ENCODE data around the gene XPO1.

Gene XPO1

DNA sequence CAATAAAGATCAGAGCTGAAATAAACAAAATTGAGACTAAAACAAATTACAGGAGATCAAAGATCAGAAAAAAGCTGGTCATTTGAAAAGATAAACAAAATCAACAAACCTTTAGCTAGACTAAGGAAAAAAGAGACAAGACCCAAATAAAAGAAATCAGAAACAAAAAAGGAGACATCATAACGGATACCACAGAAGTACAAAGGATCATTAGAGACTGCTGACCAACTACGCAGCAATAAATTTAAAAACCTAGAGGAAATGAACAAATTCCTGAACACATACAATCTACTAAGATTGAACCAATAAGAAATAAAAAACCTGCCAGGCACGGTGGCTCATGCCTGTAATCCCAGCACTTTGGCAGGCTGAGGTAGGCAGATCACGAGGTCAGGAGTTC, 101.0 kb downstream of the XPO1 start:
- H3K27me3 ChIP-seq (replicated peaks; ENCODE audit: control insufficient read depth, insufficient read depth, low read length, poor library complexity, severe bottlenecking) = no peaks in the 10 kb centered on the region
- H3K27ac ChIP-seq (ENCODE audit: insufficient read depth, low read length, poor library complexity, severe bottlenecking) = no peak overlapping the region
- DNase-seq = no peak
- peaks cover 15% of the 10 kb centered on the region for H3K4me1 ChIP-seq (ENCODE audit: control insufficient read depth, insufficient read depth, low read length, poor library complexity, severe bottlenecking)
- no peak overlapping the region for H3K4me3 ChIP-seq (ENCODE audit: insufficient read depth, low read depth, low read length, poor library complexity, severe bottlenecking)
- H3K36me3 ChIP-seq (ENCODE audit: control insufficient read depth, insufficient read depth, low read length) = peaks cover 5% of the 10 kb centered on the region
- H3K9me3 ChIP-seq (ENCODE audit: control insufficient read depth, low read length) = no peaks in the 10 kb centered on the region

DNA sequence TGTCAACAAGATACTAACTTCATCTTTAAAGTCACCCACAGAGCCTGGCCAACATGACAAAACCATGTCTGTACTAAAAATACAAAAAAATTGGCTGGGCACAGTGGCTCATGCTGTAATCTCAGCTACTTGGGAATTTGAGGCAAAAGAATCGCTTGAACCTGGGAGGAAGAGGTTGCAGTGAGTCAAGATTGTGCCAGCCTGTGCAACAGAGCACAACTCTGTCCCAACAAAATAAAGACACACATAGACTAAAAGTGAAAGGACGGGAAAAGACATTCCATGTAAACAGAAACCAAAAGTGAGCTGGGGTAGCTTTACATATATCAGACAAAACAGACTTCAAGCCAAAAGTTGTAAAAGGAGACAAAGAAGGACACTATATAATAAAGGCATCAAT, 102.1 kb downstream of the XPO1 start:
- Histone ChIP-seq H3K27ac (ENCODE audit: insufficient read depth, low read length, poor library complexity, severe bottlenecking) (no peak overlapping the region), H3K36me3 (ENCODE audit: control insufficient read depth, insufficient read depth, low read length) (peaks cover 5% of the 10 kb centered on the region), H3K9me3 (ENCODE audit: control insufficient read depth, low read length) (no peaks in the 10 kb centered on the region), H3K4me3 (ENCODE audit: insufficient read depth, low read depth, low read length, poor library complexity, severe bottlenecking) (no peak overlapping the region), H3K4me1 (ENCODE audit: control insufficient read depth, insufficient read depth, low read length, poor library complexity, severe bottlenecking) (peaks cover 15% of the 10 kb centered on the region), H3K27me3 (replicated peaks; ENCODE audit: control insufficient read depth, insufficient read depth, low read length, poor library complexity, severe bottlenecking) (no peaks in the 10 kb centered on the region)
- no peak for DNase-seq

DNA sequence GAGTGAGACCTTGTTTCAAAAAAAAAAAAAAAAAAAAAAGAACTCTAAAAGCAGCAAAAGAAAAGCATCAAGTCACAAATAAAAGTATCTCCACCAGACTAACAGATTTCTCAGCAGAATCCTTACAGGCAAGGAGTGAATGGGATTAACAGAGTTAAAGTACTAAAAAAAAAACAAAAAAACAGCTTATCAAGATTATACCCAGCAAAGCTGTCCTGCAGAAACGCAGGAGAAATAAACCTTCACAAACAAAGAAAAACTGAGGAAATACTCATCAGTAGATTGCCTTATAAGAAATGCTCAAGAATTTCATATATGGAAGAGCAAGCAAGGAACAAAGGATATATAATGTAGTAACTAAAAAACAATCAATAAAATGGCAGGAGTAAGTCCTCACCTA, 102.9 kb downstream of the XPO1 start:
- no peak overlapping the region for H3K27ac ChIP-seq (ENCODE audit: insufficient read depth, low read length, poor library complexity, severe bottlenecking)

DNA sequence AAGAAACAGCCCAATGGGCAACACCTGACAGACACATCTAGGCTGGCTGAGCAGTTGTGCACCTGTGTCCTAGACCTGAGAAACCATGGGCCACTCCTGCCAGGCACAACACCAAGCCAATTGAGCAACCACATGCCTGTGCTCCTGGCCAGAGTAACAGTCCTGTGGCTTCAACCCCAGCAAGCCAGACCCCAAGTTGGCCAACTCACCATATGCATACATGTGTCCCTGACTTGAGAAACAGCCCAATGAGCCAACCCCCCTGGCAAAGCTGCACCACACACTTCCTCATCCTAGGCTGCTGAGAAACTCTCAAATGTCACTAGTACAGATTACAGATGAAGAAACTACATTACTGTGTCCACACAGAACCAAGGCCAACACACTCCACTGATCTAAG, 103.8 kb downstream of the XPO1 start:
- Histone ChIP-seq H3K27me3 (replicated peaks; ENCODE audit: control insufficient read depth, insufficient read depth, low read length, poor library complexity, severe bottlenecking) (no peaks in the 10 kb centered on the region), H3K4me1 (ENCODE audit: control insufficient read depth, insufficient read depth, low read length, poor library complexity, severe bottlenecking) (peaks cover 8% of the 10 kb centered on the region), H3K36me3 (ENCODE audit: control insufficient read depth, insufficient read depth, low read length) (no peaks in the 10 kb centered on the region), H3K27ac (ENCODE audit: insufficient read depth, low read length, poor library complexity, severe bottlenecking) (no peak overlapping the region), H3K9me3 (ENCODE audit: control insufficient read depth, low read length) (no peaks in the 10 kb centered on the region), H3K4me3 (ENCODE audit: insufficient read depth, low read depth, low read length, poor library complexity, severe bottlenecking) (no peak overlapping the region)
- no peak for DNase-seq

More for the DNA sequence above, 102.9 kb downstream of the XPO1 start:
- no peak for DNase-seq
- H3K9me3 ChIP-seq (ENCODE audit: control insufficient read depth, low read length) = no peaks in the 10 kb centered on the region
- H3K27me3 ChIP-seq (replicated peaks; ENCODE audit: control insufficient read depth, insufficient read depth, low read length, poor library complexity, severe bottlenecking) = no peaks in the 10 kb centered on the region
- peaks cover 15% of the 10 kb centered on the region for H3K4me1 ChIP-seq (ENCODE audit: control insufficient read depth, insufficient read depth, low read length, poor library complexity, severe bottlenecking)
- peaks cover 5% of the 10 kb centered on the region for H3K36me3 ChIP-seq (ENCODE audit: control insufficient read depth, insufficient read depth, low read length)
- no peak overlapping the region for H3K4me3 ChIP-seq (ENCODE audit: insufficient read depth, low read depth, low read length, poor library complexity, severe bottlenecking)

DNA sequence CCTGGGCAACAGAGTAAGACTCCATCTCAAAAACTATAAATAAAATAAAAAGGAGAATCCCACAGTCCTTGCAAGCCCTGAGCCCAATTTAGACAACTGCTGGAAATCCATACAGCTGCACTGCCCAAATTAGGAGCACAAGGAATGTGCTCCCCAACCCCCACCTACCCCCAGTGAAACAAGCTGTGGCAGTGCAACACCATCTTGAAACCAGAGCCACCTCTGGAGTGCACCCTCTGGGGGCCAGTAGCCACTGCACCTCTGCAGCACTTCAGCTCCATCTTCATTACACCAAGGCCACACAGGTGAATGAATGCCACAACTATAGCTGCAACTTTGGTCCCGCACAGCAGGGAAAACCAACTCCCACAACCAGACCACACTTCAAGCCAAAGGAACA, 104.5 kb downstream of the XPO1 start:
- H3K27me3 ChIP-seq (replicated peaks; ENCODE audit: control insufficient read depth, insufficient read depth, low read length, poor library complexity, severe bottlenecking) = no peaks in the 10 kb centered on the region
- no peaks in the 10 kb centered on the region for H3K36me3 ChIP-seq (ENCODE audit: control insufficient read depth, insufficient read depth, low read length)
- no peak overlapping the region for H3K4me3 ChIP-seq (ENCODE audit: insufficient read depth, low read depth, low read length, poor library complexity, severe bottlenecking)
- H3K4me1 ChIP-seq (ENCODE audit: control insufficient read depth, insufficient read depth, low read length, poor library complexity, severe bottlenecking) = peaks cover 8% of the 10 kb centered on the region
- H3K9me3 ChIP-seq (ENCODE audit: control insufficient read depth, low read length) = no peaks in the 10 kb centered on the region
- no peak for DNase-seq
- H3K27ac ChIP-seq (ENCODE audit: insufficient read depth, low read length, poor library complexity, severe bottlenecking) = no peak overlapping the region

DNA sequence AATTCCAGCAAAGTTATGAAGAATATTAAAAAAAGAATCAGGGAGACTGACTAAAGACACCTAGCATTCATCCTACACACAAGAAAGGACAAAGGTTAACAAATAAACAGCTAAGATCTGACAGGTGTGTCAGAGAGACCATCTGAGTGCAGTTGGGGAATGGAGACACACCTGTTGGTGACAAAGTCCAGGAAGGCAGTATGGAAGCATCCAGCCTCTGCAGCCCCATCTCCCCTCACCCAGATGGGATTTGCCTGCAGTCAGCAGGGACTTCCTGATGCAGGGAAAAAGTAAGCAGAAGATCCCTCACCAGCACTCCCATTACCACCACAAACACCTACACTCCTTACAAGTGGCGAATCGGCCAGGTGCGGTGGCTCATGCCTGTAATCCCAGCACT, 105.2 kb downstream of the XPO1 start:
- Histone ChIP-seq H3K4me1 (ENCODE audit: control insufficient read depth, insufficient read depth, low read length, poor library complexity, severe bottlenecking) (peaks cover 8% of the 10 kb centered on the region), H3K36me3 (ENCODE audit: control insufficient read depth, insufficient read depth, low read length) (no peaks in the 10 kb centered on the region), H3K27ac (ENCODE audit: insufficient read depth, low read length, poor library complexity, severe bottlenecking) (no peak overlapping the region), H3K4me3 (ENCODE audit: insufficient read depth, low read depth, low read length, poor library complexity, severe bottlenecking) (no peak overlapping the region), H3K9me3 (ENCODE audit: control insufficient read depth, low read length) (no peaks in the 10 kb centered on the region), H3K27me3 (replicated peaks; ENCODE audit: control insufficient read depth, insufficient read depth, low read length, poor library complexity, severe bottlenecking) (no peaks in the 10 kb centered on the region)
- DNase-seq = no peak

DNA sequence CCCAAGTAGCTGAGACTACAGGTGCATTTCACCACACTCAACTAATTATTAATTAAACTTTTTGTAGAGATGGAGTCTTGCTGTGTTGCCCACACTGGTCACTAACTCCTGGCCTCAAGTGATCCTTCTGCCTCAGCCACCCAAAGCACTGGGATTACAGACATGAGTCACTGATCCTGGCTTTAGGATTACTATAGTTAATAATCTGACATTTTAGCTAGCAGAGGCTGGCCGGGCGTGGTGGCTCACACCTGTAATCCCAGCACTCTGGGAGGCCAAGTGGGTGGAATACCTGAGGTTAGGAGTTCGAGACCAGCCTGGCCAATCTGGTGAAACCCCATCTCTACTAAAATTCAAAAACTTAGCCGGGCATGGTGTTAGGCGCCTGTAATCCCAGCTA, 106.8 kb downstream of the XPO1 start:
- no peaks in the 10 kb centered on the region for H3K9me3 ChIP-seq (ENCODE audit: control insufficient read depth, low read length)
- no peak overlapping the region for H3K27ac ChIP-seq (ENCODE audit: insufficient read depth, low read length, poor library complexity, severe bottlenecking)

More for the DNA sequence above, 106.8 kb downstream of the XPO1 start:
- Histone ChIP-seq H3K4me3 (ENCODE audit: insufficient read depth, low read depth, low read length, poor library complexity, severe bottlenecking) (no peak overlapping the region), H3K4me1 (ENCODE audit: control insufficient read depth, insufficient read depth, low read length, poor library complexity, severe bottlenecking) (peaks cover 8% of the 10 kb centered on the region), H3K27me3 (replicated peaks; ENCODE audit: control insufficient read depth, insufficient read depth, low read length, poor library complexity, severe bottlenecking) (no peaks in the 10 kb centered on the region), H3K36me3 (ENCODE audit: control insufficient read depth, insufficient read depth, low read length) (no peaks in the 10 kb centered on the region)
- no peak for DNase-seq
